Fibroblast of skin of back (primary cell): ENCODE results near the gene TRIM31. TPM values are rescaled to one million over a fixed set of nuclear protein-coding genes. Genes with fewer than 3 reads are reported as not detected.

Experiments
- DNase-seq: peaks from one replicate; pipeline ENCODE4 v3.0.0-alpha.2; 2013
- polyA plus RNA-seq, 2 experiments: library from polyadenylated mRNA; unstranded; fragments of 120-200 nt; gene quantifications; one replicate each; pipeline ENCODE4 v1.2.1, GENCODE V29; 2013; ENCODE audit not compliant: insufficient read length in 2 of 2

TRIM31 gene
- polyA plus RNA-seq (2013, experiment 1 of 2; ENCODE audit: insufficient read length), result not detected
- polyA plus RNA-seq (2013, experiment 2 of 2; ENCODE audit: insufficient read length), result not detected

GRCh38 chr6:30113003-30113759 lies at the start of gene TRIM31:
TRIM31 (minus strand) TSS chr6:30113090; CDS start chr6:30112805, 285 bp downstream.
- no peak for DNase-seq

GRCh38 chr6:30162265-30163089 lies 49.6 kb upstream of the TRIM31 start:
- no peak for DNase-seq

- DNase-seq, result no peak
Observed at GRCh38 chr6:30160785-30161531, 48.1 kb upstream of the TRIM31 start, which contains the start of gene TRIM10. TRIM10 (minus strand) TSS chr6:30161211; CDS start chr6:30160858, 353 bp downstream.

GRCh38 chr6:30160008-30160784 lies 47.3 kb upstream of the TRIM31 start:
- no peak for DNase-seq

- no peak for DNase-seq
Observed at GRCh38 chr6:30158475-30159040, 45.7 kb upstream of the TRIM31 start.

- DNase-seq, result no peak
Observed at GRCh38 chr6:30157999-30158398, 45.1 kb upstream of the TRIM31 start.

GRCh38 chr6:30157581-30157980 lies 44.7 kb upstream of the TRIM31 start:
- DNase-seq, result peak; percentile 37

- DNase-seq, result no peak
Observed at GRCh38 chr6:30156774-30157173, 43.9 kb upstream of the TRIM31 start.

GRCh38 chr6:30156262-30156599 lies 43.3 kb upstream of the TRIM31 start:
- DNase-seq, result peak; percentile 70

- DNase-seq, result no peak
Observed at GRCh38 chr6:30155520-30156261, 42.8 kb upstream of the TRIM31 start.

GRCh38 chr6:30154709-30155519 lies 42.0 kb upstream of the TRIM31 start:
- peak; percentile 92 for DNase-seq

GRCh38 chr6:30154061-30154460 lies 41.2 kb upstream of the TRIM31 start:
- DNase-seq, result no peak

GRCh38 chr6:30152910-30153610 lies 40.2 kb upstream of the TRIM31 start:
- no peak for DNase-seq

GRCh38 chr6:30152016-30152673 lies 39.3 kb upstream of the TRIM31 start:
- DNase-seq, result no peak

GRCh38 chr6:30151580-30151979 lies 38.7 kb upstream of the TRIM31 start:
- no peak for DNase-seq

- peak; percentile 26 for DNase-seq
Observed at GRCh38 chr6:30150671-30151395, 37.9 kb upstream of the TRIM31 start.

- peak; percentile 41 for DNase-seq
Observed at GRCh38 chr6:30149858-30150550, 37.1 kb upstream of the TRIM31 start.
